Neural cell (in vitro differentiated cells): ENCODE measurements around the gene PID1.
"Not testable (repeated sequence)": the region's sequence is repeated elsewhere in the genome, so short reads cannot be mapped to it uniquely, and the experiment has no call there.

Experiments used
- CTCF ChIP-seq: fragments of 450-650 bp; IDR thresholded peaks from 2 replicates; pipeline ENCODE4 v1.5.1; 2014; ENCODE audit warnings: antibody characterized with exemption, mild to moderate bottlenecking, moderate library complexity; ENCODE audit not compliant: poor library complexity, severe bottlenecking
- EP300 ChIP-seq: fragments of 450-650 bp; conservative IDR thresholded peaks from 2 replicates; pipeline ENCODE4 v1.6.1; 2014; ENCODE audit warnings: antibody characterized with exemption, mild to moderate bottlenecking, moderate library complexity; ENCODE audit not compliant: poor library complexity, severe bottlenecking
- EZH2 ChIP-seq: fragments of 200-600, 300-800 bp; shearing (Covaris generic), sonication (generic); IDR thresholded peaks from 2 replicates; pipeline ENCODE4 v1.6.1; 2014; ENCODE audit warnings: antibody characterized with exemption, low read length, borderline replicate concordance, mild to moderate bottlenecking; ENCODE audit not compliant: insufficient read depth, poor library complexity, severe bottlenecking
- MXI1 ChIP-seq: fragments of 450-650 bp; conservative IDR thresholded peaks from 2 replicates; pipeline ENCODE4 v1.6.1; 2014; ENCODE audit warnings: antibody characterized with exemption, mild to moderate bottlenecking; ENCODE audit not compliant: poor library complexity, severe bottlenecking
- POLR2AphosphoS5 ChIP-seq: IDR thresholded peaks from 2 replicates; pipeline ENCODE4 v1.6.1; 2012
- RAD21 ChIP-seq: fragments of 450-650 bp; conservative IDR thresholded peaks from 2 replicates; pipeline ENCODE4 v1.6.1; 2014; ENCODE audit warnings: antibody characterized with exemption, mild to moderate bottlenecking, moderate library complexity
- REST ChIP-seq: IDR thresholded peaks from 2 replicates; pipeline ENCODE4 v1.6.1; 2012; ENCODE audit warnings: borderline replicate concordance
- SMC3 ChIP-seq: fragments of 450-650 bp; conservative IDR thresholded peaks from 2 replicates; pipeline ENCODE4 v1.6.1; 2014; ENCODE audit warnings: antibody characterized with exemption, mild to moderate bottlenecking, moderate library complexity; ENCODE audit not compliant: poor library complexity
- TAF1 ChIP-seq: IDR thresholded peaks from 2 replicates; pipeline ENCODE4 v1.6.1; 2012; ENCODE audit warnings: low read depth

DNA sequence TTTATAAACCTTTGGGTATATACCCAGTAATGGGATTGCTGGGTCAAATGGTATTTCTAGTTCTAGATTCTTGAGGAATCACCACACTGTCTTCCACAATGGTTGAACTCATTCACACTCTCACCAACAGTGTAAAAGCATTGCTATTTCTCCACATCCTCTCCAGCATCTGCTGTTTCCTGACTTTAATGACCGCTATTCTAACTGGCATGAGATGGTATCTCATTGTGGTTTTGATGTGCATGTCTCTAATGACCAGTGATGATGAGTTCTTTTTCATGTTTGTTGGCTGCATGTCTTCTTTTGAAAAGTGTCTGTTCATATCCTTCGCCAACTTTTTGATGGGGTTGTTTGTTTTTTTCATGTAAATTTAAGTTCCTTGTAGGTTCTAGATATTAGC is 194.2 kb downstream of the PID1 start:
- not testable (repeated sequence) for TF ChIP-seq CTCF, MXI1, RAD21, EZH2, POLR2AphosphoS5, REST, SMC3, TAF1, EP300
